ENCODE measurements around the gene PALB2.

DNA sequence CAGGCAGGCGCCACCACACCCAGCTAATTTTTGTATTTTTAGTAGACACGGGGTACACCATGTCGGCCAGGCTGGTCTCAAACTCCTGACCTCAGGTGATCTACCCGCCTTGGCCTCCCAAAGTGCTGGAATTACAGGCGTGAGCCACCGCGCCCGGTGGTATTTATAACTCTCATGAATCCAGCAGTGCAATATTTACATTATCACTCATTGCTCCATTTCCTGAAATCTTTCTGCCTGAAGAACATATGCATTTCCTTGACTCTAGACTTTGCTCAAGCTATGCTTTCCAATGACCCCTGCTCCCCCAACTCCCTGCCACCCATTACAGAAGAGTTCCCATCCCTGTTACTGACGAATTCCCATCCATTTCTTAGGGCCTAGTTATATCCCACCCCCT lies 25.3 kb downstream of the PALB2 start:
- TF ChIP-seq CTCF (IDR thresholded peaks at IDR 0.05) = no peak
- no peak for TF ChIP-seq POLR2AphosphoS5 (IDR thresholded peaks at IDR 0.05)

Measured in breast epithelium (tissue), 3 donors.